CD4-positive, alpha-beta memory T cell (primary cell): ENCODE measurements around the gene PAX2. TPM values are rescaled to one million over a fixed set of nuclear protein-coding genes. Genes with fewer than 3 reads are reported as not detected.

Source experiments
- CTCF ChIA-PET: fragments of 350-600 bp; sonication (Branson Sonifier 250); formaldehyde crosslinking; loops from one replicate; lab custom pipeline; 2021; ENCODE audit warnings: inconsistent platforms; ENCODE audit not compliant: partially characterized antibody; lab: Charles Lee
- POLR2A ChIA-PET: fragments of 350-600 bp; sonication (Branson Sonifier 250); formaldehyde crosslinking; loops from one replicate; lab custom pipeline; 2021; ENCODE audit not compliant: partially characterized antibody; lab: Charles Lee
- DNase-seq, 5 donors: peaks; one replicate each; pipeline versions ENCODE4 v3.0.0 to v3.0.0-alpha.2; 2020 to 2022; ENCODE audit warnings: mixed read lengths in 1 of 5
- H3K27ac ChIP-seq: one replicate; pipeline ENCODE4 v1.7.0; 2013; ENCODE audit warnings: low read depth, low read length
- H3K27me3 ChIP-seq: 2 replicates; pipeline ENCODE4 v1.7.0; 2013; ENCODE audit warnings: mild to moderate bottlenecking, low read length, moderate library complexity; ENCODE audit not compliant: insufficient read depth
- H3K36me3 ChIP-seq: 2 replicates; pipeline ENCODE4 v1.7.0; 2013; ENCODE audit warnings: mild to moderate bottlenecking, low read length, moderate library complexity; ENCODE audit not compliant: insufficient read depth
- H3K4me1 ChIP-seq: 2 replicates; pipeline ENCODE4 v1.7.0; 2013; ENCODE audit warnings: mild to moderate bottlenecking, low read length, moderate library complexity; ENCODE audit not compliant: insufficient read depth
- H3K4me3 ChIP-seq, 2 donors: one replicate each; pipeline ENCODE4 v1.7.0; 2013; ENCODE audit warnings: low read length in 2 of 2, mild to moderate bottlenecking in 1 of 2
- H3K9me3 ChIP-seq, 2 donors: one replicate each; pipeline ENCODE4 v1.7.0; 2013; ENCODE audit warnings: low read length in 2 of 2, control low read depth in 1 of 2; ENCODE audit not compliant: control insufficient read depth in 1 of 2
- H3K27ac Mint-ChIP-seq, 7 donors: one replicate each; pipeline ENCODE4 v1.8.0; 2020 to 2021; ENCODE audit warnings: mixed read lengths in 7 of 7, mild to moderate bottlenecking in 6 of 7, inconsistent platforms in 3 of 7, moderate library complexity in 3 of 7
- H3K27me3 Mint-ChIP-seq, 2 donors: one replicate each; pipeline ENCODE4 v1.8.0; 2020 to 2021; ENCODE audit warnings: mixed read lengths in 2 of 2
- H3K36me3 Mint-ChIP-seq, 2 donors: one replicate each; pipeline ENCODE4 v1.8.0; 2020 to 2021; ENCODE audit warnings: mixed read lengths in 2 of 2, inconsistent platforms in 1 of 2, mild to moderate bottlenecking in 1 of 2
- H3K4me1 Mint-ChIP-seq, 4 donors: one replicate each; pipeline ENCODE4 v1.8.0; 2020 to 2021; ENCODE audit warnings: mixed read lengths in 4 of 4, mild to moderate bottlenecking in 1 of 4
- H3K4me3 Mint-ChIP-seq, 8 donors: one replicate each; pipeline ENCODE4 v1.8.0; 2020 to 2021; ENCODE audit warnings: mixed read lengths in 8 of 8, mild to moderate bottlenecking in 7 of 8, moderate library complexity in 6 of 8, inconsistent platforms in 3 of 8
- H3K9me3 Mint-ChIP-seq, 8 donors: one replicate each; pipeline ENCODE4 v1.8.0; 2020 to 2021; ENCODE audit warnings: mixed read lengths in 8 of 8, mild to moderate bottlenecking in 5 of 8, inconsistent platforms in 3 of 8, moderate library complexity in 1 of 8
- intact Hi-C: fragments of 100-400 bp; cut with micrococcal nuclease; formaldehyde crosslinking; loops from one replicate; pipeline ENCODE4 v1.15.1; 2023
- polyA plus RNA-seq, 2 donors: library from polyadenylated mRNA; unstranded; fragments of 300-500 nt; fragmentation: Illumina TruSeq; gene quantifications; one replicate each; pipeline ENCODE4 v1.2.3, GENCODE V29; 2021
- total RNA-seq, 2 experiments: library from RNA; stranded (reverse); gene quantifications; one replicate each; pipeline ENCODE4 v1.2.3, GENCODE V29; 2021

PAX2 gene
- total and polyA plus RNA-seq, 4 experiments from 2014 or later: not detected

- H3K4me1 ChIP-seq: no peaks in the 10 kb centered on the region
- intact Hi-C loops: no loop called here
- H3K27ac ChIP-seq: no peak overlapping the region
- Mint-ChIP-seq H3K36me3 (no peaks in the 10 kb centered on the region), H3K4me1 (no peaks in the 10 kb centered on the region), H3K27ac (no peak overlapping the region), H3K27me3 (peaks cover 24 to 33% of the 10 kb centered on the region in 2 donors), H3K4me3 (no peak overlapping the region), H3K9me3 (no peaks in the 10 kb centered on the region)
- ChIA-PET CTCF (no interaction called here), POLR2A (no interaction called here)
- no peaks in the 10 kb centered on the region for H3K36me3 ChIP-seq
- no peak overlapping the region for H3K4me3 ChIP-seq
- H3K27me3 ChIP-seq: no peaks in the 10 kb centered on the region
- no peaks in the 10 kb centered on the region for H3K9me3 ChIP-seq
- no peak for DNase-seq
These were observed 22.0 kb downstream of the PAX2 start for GRCh38 chr10:100767422-100767775.

- H3K27ac Mint-ChIP-seq: no peak overlapping the region
- Histone ChIP-seq H3K9me3 (no peaks in the 10 kb centered on the region), H3K4me1 (no peaks in the 10 kb centered on the region), H3K27me3 (no peaks in the 10 kb centered on the region), H3K27ac (no peak overlapping the region), H3K4me3 (no peak overlapping the region), H3K36me3 (no peaks in the 10 kb centered on the region)
- H3K36me3 Mint-ChIP-seq: no peaks in the 10 kb centered on the region
- peaks cover 26 to 35% of the 10 kb centered on the region in 2 donors for H3K27me3 Mint-ChIP-seq
- no peaks in the 10 kb centered on the region for H3K4me1 Mint-ChIP-seq
- CTCF ChIA-PET: interaction anchor here (1.2 kb wide), 1 partner anchor 15 kb away, joined by 3 read pairs; no protein-coding TSS in a partner anchor
- H3K9me3 Mint-ChIP-seq: peaks cover 0 to 2% (median 0%) of the 10 kb centered on the region in 8 donors
- no peak for DNase-seq
- intact Hi-C loops: no loop called here
- POLR2A ChIA-PET: no interaction called here
- no peak overlapping the region for H3K4me3 Mint-ChIP-seq
These were observed 24.1 kb downstream of the PAX2 start for GRCh38 chr10:100769481-100769880.

- Mint-ChIP-seq H3K4me1 (peaks cover 0 to 1% (median 0%) of the 10 kb centered on the region in 4 donors), H3K27ac (no peak overlapping the region), H3K9me3 (peaks cover 0 to 2% (median 0%) of the 10 kb centered on the region in 8 donors), H3K36me3 (no peaks in the 10 kb centered on the region), H3K4me3 (no peak overlapping the region), H3K27me3 (peaks cover 30 to 36% of the 10 kb centered on the region in 2 donors)
- intact Hi-C loops: no loop called here
- CTCF ChIA-PET: no interaction called here
- H3K4me3 ChIP-seq: no peak overlapping the region
- no peaks in the 10 kb centered on the region for H3K9me3 ChIP-seq
- peaks cover 5% of the 10 kb centered on the region for H3K27me3 ChIP-seq
- H3K4me1 ChIP-seq: no peaks in the 10 kb centered on the region
- H3K27ac ChIP-seq: no peak overlapping the region
- DNase-seq: no peak
- POLR2A ChIA-PET: no interaction called here
- H3K36me3 ChIP-seq: no peaks in the 10 kb centered on the region
These were observed 28.3 kb downstream of the PAX2 start for GRCh38 chr10:100773646-100774045.

- Mint-ChIP-seq H3K4me3 (no peak overlapping the region), H3K36me3 (no peaks in the 10 kb centered on the region), H3K4me1 (peaks cover 0 to 1% (median 0%) of the 10 kb centered on the region in 4 donors), H3K27me3 (peaks cover 34 to 37% of the 10 kb centered on the region in 2 donors), H3K9me3 (peaks cover 0 to 2% (median 0%) of the 10 kb centered on the region in 8 donors), H3K27ac (no peak overlapping the region)
- no peak for DNase-seq
- H3K27ac ChIP-seq: no peak overlapping the region
- H3K4me3 ChIP-seq: no peak overlapping the region
- ChIA-PET POLR2A (no interaction called here), CTCF (no interaction called here)
- intact Hi-C loops: no loop called here
- no peaks in the 10 kb centered on the region for H3K4me1 ChIP-seq
- peaks cover 8% of the 10 kb centered on the region for H3K27me3 ChIP-seq
- H3K9me3 ChIP-seq: no peaks in the 10 kb centered on the region
- H3K36me3 ChIP-seq: no peaks in the 10 kb centered on the region
These were observed 28.8 kb downstream of the PAX2 start for GRCh38 chr10:100774223-100774622.

GRCh38 chr10:100774876-100775275 lies 29.5 kb downstream of the PAX2 start:
- H3K9me3 ChIP-seq: no peaks in the 10 kb centered on the region
- Mint-ChIP-seq H3K27ac (no peak overlapping the region), H3K27me3 (peaks cover 37 to 39% of the 10 kb centered on the region in 2 donors), H3K4me1 (peaks cover 0 to 1% (median 0%) of the 10 kb centered on the region in 4 donors), H3K36me3 (no peaks in the 10 kb centered on the region), H3K9me3 (peaks cover 0 to 2% (median 0%) of the 10 kb centered on the region in 8 donors), H3K4me3 (no peak overlapping the region)
- no peak overlapping the region for H3K4me3 ChIP-seq
- ChIA-PET CTCF (no interaction called here), POLR2A (no interaction called here)
- no peaks in the 10 kb centered on the region for H3K4me1 ChIP-seq
- H3K27ac ChIP-seq: no peak overlapping the region
- no peaks in the 10 kb centered on the region for H3K36me3 ChIP-seq
- DNase-seq: no peak
- intact Hi-C loops: no loop called here
- peaks cover 8% of the 10 kb centered on the region for H3K27me3 ChIP-seq

GRCh38 chr10:100775386-100775785 lies 30.0 kb downstream of the PAX2 start:
- H3K27me3 Mint-ChIP-seq: peaks cover 39 to 42% of the 10 kb centered on the region in 2 donors
- no peak for DNase-seq
- no peak overlapping the region for H3K27ac Mint-ChIP-seq
- H3K9me3 Mint-ChIP-seq: peaks cover 0 to 2% (median 0%) of the 10 kb centered on the region in 8 donors
- H3K4me3 Mint-ChIP-seq: no peak overlapping the region
- H3K4me1 Mint-ChIP-seq: peaks cover 0 to 1% (median 0%) of the 10 kb centered on the region in 4 donors
- H3K36me3 Mint-ChIP-seq: no peaks in the 10 kb centered on the region
- no peaks in the 10 kb centered on the region for H3K36me3 ChIP-seq
- no peak overlapping the region for H3K4me3 ChIP-seq
- peaks cover 8% of the 10 kb centered on the region for H3K27me3 ChIP-seq
- H3K4me1 ChIP-seq: no peaks in the 10 kb centered on the region
- intact Hi-C loops: no loop called here
- POLR2A ChIA-PET: no interaction called here
- CTCF ChIA-PET: no interaction called here
- H3K9me3 ChIP-seq: no peaks in the 10 kb centered on the region
- no peak overlapping the region for H3K27ac ChIP-seq

- H3K27me3 ChIP-seq: peaks cover 8% of the 10 kb centered on the region
- H3K36me3 ChIP-seq: no peaks in the 10 kb centered on the region
- Mint-ChIP-seq H3K27me3 (peaks cover 39 to 42% of the 10 kb centered on the region in 2 donors), H3K27ac (no peak overlapping the region), H3K36me3 (no peaks in the 10 kb centered on the region), H3K4me1 (peaks cover 0 to 1% (median 0%) of the 10 kb centered on the region in 4 donors), H3K4me3 (no peak overlapping the region), H3K9me3 (peaks cover 0 to 2% (median 0%) of the 10 kb centered on the region in 8 donors)
- no peak overlapping the region for H3K27ac ChIP-seq
- ChIA-PET CTCF (no interaction called here), POLR2A (no interaction called here)
- no peaks in the 10 kb centered on the region for H3K4me1 ChIP-seq
- intact Hi-C loops: no loop called here
- no peaks in the 10 kb centered on the region for H3K9me3 ChIP-seq
- DNase-seq: no peak
- no peak overlapping the region for H3K4me3 ChIP-seq
These were observed 30.5 kb downstream of the PAX2 start for GRCh38 chr10:100775871-100776270.
